ENCODE measurements around the gene LCN6.
"Not testable (repeated sequence)": the region's sequence is repeated elsewhere in the genome, so short reads cannot be mapped to it uniquely, and the experiment has no call there.

Gene LCN6, protein sequence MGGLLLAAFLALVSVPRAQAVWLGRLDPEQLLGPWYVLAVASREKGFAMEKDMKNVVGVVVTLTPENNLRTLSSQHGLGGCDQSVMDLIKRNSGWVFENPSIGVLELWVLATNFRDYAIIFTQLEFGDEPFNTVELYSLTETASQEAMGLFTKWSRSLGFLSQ
- total RNA-seq = 0 reads per million in 3 experiments

- DNase-seq = no peak
These were observed at the start of gene LCN6 for GRCh38 chr9:136748201-136748600. Gene LCN6, minus strand, starts transcription at chr9:136748525. Its CDS starts 42 bp downstream, at chr9:136748483.

DNA sequence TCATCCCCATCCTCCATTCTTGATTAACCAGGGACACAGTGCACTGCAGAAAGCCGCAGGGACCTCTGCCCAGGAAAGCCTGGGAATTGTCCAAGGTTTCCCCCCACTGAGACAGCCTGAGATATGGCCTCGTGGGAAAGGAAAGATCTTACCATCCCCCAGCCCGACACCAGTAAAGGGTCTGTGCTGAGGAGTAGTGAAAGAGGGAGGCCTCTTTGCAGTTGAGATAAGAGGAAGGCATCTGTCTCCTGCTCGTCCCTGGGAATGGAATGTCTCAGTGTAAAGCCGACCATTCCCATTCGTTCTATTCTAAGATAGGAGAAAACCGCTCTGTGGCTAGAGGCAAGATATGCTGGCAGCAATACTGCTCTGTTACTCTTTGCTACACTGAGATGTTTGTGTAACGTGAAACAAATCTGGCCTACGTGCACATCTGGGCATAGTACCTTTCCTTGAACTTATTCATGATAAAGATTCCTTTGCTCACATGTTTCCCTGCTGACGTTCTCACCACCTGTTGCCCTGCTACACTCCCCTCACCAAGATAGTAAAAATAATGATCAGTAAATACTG, 48.5 kb upstream of the LCN6 start:
- not testable (repeated sequence) for DNase-seq

- DNase-seq = no peak
These were observed 48.0 kb upstream of the LCN6 start, which contains the start of gene CCDC183 for GRCh38 chr9:136796238-136796774. Gene CCDC183, plus strand, starts transcription at chr9:136796338. Its CDS starts 60 bp downstream, at chr9:136796398.

DNA sequence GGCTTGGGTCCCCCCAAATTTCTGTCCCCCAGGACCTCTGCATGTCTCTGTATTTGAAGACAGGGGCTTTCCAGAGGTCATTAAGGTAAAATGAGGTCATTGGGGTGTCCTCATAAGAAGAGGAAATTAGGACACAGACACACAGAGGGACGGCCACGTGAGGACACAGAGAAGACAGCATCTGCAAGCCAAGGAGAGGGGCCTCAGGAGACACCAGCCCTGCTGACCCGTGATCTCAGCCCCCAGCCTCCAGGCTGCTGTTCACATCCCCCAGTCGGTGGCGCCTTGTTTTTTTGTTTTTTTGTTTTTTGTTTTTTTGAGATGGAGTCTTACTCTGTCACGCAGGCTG, 46.6 kb upstream of the LCN6 start:
- DNase-seq = no peak

DNA sequence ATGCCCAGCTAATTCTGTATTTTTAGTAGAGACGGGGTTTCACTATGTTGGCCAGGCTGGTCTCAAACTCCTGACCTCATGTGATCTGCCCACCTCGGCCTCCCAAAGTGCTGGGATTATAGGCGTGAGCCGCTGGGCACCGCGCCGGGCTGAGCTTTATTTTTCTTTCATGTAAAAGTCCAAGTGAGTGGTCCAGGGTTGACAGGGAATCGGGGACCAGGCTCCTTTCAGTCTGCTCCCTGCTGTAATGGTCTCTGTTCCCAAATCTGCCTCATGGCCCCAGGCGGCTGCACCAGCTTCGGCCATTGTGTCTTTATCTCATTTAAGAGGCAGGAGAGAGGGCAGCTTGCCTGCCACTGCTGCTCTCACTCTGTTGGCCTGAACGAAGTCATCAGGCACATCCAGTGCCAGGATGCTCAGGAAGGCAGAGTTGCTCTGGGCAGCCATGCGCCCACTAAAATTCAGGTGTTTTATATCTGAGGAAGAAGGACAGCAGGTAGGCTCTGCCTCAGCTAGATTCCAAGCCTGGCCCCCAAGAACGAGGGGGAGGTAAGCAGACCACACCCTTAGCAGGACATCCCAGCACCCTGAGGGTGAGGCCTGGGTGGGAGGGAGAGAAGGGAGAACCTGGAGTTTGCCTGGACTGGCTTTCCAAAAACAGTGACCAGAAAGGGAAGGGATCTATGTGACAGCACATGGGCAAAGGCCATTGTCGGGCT, 46.1 kb upstream of the LCN6 start:
- no peak for DNase-seq

GRCh38 chr9:136793086-136793946, 45.0 kb upstream of the LCN6 start:
- DNase-seq = no peak

GRCh38 chr9:136792321-136793085, 44.2 kb upstream of the LCN6 start:
- DNase-seq = no peak

- peak; percentile 73 for DNase-seq
These were observed 43.4 kb upstream of the LCN6 start for GRCh38 chr9:136791516-136792276.

GRCh38 chr9:136790640-136791515, 42.6 kb upstream of the LCN6 start, which contains the start of gene TMEM141:
Gene TMEM141, plus strand, starts transcription at chr9:136791344. Its CDS starts 27 bp downstream, at chr9:136791371.
- peak; percentile 99 for DNase-seq

- no peak for DNase-seq
These were observed 41.2 kb upstream of the LCN6 start for GRCh38 chr9:136789523-136789937.

GRCh38 chr9:136788644-136789522, 40.6 kb upstream of the LCN6 start:
- not testable (repeated sequence) for DNase-seq

GRCh38 chr9:136787690-136788400, 39.5 kb upstream of the LCN6 start:
- DNase-seq = peak; percentile 67

GRCh38 chr9:136786983-136787382, 38.7 kb upstream of the LCN6 start:
- DNase-seq = not testable (repeated sequence)

- no peak for DNase-seq
These were observed 38.1 kb upstream of the LCN6 start for GRCh38 chr9:136786451-136786850.

GRCh38 chr9:136785565-136786355, 37.4 kb upstream of the LCN6 start:
- DNase-seq = not testable (repeated sequence)

- DNase-seq = no peak
These were observed 36.7 kb upstream of the LCN6 start for GRCh38 chr9:136784997-136785361.

GRCh38 chr9:136784249-136784996, 36.1 kb upstream of the LCN6 start:
- DNase-seq = no peak

Measured in central memory CD4-positive, alpha-beta T cell (primary cell).